GM18868 (cell line): ENCODE data around the gene TGFB1.
A peak's percentile ranks its signal among the peaks of the same experiment; 100 is the strongest.

Source experiments
- ATAC-seq: cut with Tn5 transposase; IDR thresholded peaks from one replicate; pipeline ENCODE4 v1.9.1; 2021; ENCODE audit warnings: mild to moderate bottlenecking, moderate library complexity; ENCODE audit not compliant: unreplicated experiment

TGFB1 gene

DNA sequence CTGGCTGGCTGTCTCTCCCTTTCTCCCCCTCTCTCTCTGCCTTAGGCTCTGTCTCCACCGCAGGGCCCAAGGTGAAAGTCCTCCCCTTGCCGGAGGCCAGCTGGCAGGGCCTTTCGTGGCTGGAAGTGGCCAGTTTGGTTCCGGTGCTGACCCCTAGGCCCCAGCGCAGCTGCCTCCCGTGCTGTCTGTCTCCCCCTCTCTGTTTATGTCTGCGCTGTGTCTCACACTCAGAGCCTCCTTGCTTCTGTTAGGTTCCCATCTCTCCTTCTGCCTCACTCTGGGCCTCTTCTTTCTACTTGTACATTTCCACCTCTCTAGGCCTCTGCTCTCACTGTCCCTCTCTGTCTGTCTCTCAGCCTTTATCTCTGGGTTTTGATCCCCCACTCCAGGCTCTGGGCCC, 30.7 kb downstream of the TGFB1 start:
- ATAC-seq = no peak

GRCh38 chr19:41322451-41322850, 31.3 kb downstream of the TGFB1 start:
- ATAC-seq = no peak

DNA sequence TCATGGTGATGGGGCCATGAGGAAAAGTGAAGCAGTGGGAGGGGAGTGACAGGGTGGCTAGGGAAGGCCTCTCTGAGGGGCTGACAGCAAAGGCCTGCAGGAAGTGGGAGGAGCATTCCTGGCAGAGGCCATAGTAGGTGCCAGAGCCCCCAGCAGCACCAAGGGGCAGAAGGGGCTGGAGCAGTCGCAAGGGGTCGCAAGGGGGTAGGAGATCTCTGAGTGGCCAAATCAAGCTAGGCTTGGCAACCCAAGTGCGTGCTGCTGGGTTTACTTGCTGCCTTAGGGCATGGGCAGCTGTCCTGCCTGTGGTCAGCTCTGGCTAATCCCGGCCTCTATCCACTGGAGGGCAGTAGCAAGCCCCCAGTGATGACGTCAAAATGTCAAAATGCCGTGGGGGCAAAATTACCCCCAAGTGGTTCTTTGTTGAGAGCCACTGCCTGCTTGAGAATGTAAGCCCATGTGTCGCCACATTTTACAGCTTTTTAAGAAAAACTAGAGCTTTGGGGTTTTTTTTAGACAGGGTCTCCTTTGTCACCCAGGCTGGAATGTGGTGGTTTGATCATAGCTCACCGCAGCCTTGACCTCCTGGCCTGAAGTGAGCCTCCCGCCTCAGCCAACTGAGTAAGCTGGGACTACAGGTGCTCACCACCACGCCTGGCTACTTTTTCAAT, 32.0 kb downstream of the TGFB1 start:
- no peak for ATAC-seq

DNA sequence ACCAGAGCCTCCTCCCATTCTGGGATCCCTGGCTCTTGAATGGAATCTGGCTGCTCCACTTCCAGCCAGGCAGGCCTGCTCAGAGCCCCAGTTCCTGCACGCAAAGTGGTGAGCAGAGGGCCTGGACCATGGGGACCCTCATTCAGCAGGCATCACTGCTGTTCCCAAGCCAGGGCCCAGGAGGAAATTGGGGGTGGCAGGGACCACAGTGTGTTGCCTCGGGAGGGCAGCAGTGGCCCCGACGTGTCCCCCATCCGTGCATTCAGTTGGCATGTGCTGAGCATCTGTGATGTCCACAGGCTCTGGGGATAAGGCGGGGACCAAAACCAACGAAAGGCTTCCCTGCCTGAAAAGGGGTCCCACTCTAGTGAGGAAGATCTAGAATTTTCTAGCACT, 32.5 kb downstream of the TGFB1 start:
- no peak for ATAC-seq

- ATAC-seq = no peak
These were observed 33.2 kb downstream of the TGFB1 start for GRCh38 chr19:41320568-41320967.

DNA sequence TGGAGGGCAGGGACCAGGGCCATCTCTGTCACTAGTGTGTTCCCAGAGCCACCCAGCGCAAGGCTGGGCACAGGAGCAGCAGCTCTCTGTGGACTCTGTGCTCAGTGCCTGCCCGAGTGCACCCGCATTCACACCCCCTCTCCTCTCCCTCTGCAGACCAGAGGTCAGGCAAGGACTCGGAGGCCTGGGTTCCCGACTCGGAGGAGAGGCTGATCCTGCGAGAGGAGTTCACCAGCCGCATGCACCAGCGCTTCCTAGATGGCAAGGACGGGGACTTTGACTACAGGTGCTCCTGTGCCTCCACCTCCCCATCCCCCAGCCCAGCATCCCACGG, 33.6 kb downstream of the TGFB1 start:
- ATAC-seq = no peak

DNA sequence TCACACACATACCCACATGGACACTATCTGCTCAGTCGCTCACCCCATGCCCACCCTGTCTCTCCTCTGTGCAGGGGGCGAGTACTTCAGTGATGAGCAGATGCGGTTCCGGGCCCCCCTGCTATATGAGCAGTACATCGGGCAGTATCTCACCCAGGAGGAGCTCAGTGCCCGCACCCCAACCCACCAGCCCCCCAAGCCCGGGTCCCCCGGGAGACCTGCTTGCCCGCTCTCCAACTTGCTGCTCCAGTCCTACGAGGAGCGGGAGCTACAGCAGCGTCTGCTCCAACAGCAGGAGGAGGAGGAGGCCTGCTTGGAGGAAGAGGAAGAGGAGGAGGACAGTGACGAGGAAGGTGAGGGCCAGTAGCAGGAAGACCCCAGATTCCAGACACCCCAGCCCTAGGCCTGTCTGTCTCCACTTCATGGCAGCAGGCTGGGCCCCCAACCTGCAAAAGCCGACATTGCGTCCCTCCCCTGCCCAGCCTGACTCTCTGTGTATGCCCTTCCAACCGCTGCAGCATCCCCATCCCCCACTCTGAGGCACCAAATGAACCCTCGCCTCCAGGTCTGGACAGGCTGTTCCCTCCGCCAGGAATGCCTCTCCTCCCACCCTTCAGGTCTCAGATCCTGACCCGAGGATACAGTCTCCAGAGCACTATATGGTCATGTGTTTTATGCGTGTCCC, 34.1 kb downstream of the TGFB1 start:
- ATAC-seq = no peak

DNA sequence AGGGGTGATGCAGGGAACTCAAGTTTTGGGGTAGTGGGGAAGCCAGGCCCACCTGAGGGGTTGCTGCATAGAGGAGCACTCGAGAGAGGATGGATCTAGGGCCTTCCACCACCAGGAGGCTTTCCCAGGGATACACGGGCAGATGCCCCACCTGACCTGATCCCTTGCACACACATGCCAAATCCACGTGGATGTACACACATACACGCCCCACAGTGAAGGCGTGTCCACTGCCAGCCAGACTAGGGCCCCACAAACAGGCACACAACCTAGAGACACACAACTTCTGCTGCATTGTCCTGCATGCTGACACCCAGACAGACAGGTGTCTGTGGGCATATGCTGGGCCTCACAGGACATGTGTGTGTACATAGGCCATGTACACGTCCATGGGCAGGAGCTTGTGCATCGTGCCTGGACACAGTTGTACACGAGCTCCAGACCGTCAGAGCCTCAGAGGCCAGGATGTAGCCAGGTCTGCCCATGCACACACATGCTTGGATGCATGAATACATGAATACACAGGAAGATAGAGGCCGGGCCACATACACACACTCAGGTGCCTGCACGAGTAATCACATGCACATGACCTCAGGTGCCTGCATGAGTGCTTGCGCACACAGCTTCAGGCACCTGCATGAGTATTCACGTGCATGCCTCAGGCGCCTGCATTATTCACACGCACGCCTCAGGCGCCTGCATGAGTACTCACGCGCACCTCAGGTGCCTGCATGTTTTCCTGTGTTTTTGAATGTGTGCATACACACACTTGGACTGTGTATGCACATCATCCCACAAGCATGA, 34.8 kb downstream of the TGFB1 start:
- no peak for ATAC-seq

DNA sequence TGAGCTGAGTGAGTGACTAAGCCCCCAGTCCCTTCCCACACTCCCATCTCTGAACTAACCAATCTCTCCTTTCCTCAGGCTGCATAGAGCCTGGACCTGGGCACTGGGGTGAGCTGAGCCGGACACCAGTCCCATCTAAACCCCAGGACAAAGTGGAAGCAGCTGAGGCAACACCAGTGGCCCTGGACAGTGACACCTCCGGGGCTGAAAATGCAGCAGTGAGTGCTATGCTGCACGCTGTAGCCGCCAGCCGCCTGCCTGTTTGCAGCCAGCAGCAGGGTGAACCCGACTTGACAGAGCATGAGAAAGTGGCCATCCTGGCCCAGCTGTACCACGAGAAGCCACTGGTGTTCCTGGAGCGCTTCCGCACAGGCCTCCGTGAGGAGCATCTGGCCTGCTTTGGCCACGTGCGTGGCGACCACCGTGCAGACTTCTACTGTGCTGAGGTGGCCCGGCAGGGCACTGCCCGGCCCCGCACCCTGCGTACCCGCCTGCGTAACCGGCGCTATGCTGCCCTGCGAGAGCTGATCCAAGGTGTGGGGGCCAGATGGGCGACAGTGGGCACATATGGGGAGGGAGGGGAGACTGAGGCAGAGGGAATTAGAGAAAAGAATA, 37.3 kb downstream of the TGFB1 start:
- ATAC-seq = no peak

DNA sequence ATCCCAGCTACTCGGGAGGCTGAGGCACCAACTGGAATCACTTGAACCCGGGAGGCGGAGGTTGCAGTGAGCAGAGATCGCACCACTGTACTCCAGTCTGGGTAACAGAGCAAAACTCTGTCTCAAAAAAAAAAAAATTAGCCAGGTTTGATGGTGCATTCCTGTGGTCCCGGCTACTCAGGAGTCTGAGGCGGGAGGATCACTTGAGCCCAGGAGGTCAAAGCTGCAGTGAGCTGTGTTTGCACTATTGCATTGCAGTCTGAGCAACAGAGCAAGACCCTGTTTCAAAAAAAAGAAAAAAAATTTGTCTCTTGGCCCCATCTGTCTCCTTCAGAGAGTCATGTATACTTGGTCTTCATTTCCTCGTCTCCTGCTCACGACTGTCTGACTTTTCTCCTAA, 42.1 kb downstream of the TGFB1 start:
- no peak for ATAC-seq

- no peak for ATAC-seq
These were observed 42.6 kb downstream of the TGFB1 start for GRCh38 chr19:41311072-41311471.

- ATAC-seq = peak; percentile 63
These were observed 43.5 kb downstream of the TGFB1 start, which contains the start of gene CCDC97 for GRCh38 chr19:41310033-41310831. CCDC97 (plus strand) TSS chr19:41310172; CDS start chr19:41310311, 139 bp downstream.

DNA sequence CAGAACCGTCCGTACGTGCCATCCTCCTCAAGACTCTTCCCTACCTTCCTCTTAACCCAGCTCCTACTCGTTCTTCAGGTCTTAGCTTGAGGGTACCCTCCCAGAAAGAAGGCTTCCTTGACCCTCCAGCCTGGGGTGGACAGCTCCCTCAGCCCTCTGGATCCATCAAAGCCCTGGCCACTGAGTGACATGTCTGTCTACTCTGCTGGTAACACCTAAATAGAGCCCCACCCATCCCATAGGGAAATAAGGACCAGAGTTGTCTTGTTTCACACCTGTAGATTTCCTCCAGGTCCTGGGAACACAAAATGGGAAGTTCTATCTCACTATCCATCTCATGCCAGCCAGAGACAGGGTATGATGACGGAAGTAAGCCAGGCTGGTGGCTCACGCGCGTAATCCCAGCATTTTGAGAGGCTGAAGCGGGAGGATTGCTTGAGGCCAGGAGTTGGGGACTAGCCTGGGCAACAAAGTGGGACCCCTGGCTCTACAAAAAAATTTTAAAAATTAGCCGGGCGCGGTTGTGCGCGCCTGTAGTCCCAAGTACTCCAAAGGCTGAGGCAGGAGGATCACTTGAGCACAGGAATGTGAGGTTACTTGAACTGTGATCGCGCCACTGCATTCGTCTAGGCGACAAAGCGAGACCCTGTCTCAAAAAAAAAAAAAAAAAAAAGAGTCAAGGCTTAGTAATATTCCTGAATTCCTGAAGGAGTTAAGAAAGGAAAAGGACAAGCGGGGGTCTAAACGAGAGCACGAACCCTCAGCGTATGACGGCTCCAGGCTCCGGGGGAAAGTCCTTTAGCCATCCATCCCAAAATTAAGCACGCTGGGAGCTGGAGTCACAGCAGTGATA, 44.3 kb downstream of the TGFB1 start:
- ATAC-seq = no peak

GRCh38 chr19:41308450-41309179, 45.1 kb downstream of the TGFB1 start:
- no peak for ATAC-seq

DNA sequence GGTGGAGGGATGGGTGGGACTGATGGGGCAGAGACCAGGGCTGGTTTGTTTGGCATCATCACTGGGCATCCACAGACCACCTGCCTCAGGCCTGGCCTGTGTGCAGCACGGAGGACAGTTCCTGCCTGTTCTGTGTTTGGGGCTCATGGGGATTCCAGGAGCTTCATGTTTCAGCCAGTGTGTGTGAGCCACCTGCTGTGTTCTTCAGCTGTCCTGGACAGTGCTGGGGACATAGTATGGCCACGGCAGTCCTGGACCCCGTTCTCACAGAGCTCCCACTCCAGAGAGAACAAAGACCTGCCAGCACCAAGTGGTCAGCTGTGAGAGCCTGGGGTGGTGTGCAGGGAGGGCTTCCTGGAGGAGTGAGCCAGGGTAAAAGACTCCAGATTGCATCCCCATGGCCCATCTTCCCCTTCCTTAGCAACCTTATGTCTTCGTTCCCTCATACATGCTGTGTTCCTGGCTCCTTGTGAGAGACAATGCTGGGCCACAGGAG, 45.7 kb downstream of the TGFB1 start:
- no peak for ATAC-seq

DNA sequence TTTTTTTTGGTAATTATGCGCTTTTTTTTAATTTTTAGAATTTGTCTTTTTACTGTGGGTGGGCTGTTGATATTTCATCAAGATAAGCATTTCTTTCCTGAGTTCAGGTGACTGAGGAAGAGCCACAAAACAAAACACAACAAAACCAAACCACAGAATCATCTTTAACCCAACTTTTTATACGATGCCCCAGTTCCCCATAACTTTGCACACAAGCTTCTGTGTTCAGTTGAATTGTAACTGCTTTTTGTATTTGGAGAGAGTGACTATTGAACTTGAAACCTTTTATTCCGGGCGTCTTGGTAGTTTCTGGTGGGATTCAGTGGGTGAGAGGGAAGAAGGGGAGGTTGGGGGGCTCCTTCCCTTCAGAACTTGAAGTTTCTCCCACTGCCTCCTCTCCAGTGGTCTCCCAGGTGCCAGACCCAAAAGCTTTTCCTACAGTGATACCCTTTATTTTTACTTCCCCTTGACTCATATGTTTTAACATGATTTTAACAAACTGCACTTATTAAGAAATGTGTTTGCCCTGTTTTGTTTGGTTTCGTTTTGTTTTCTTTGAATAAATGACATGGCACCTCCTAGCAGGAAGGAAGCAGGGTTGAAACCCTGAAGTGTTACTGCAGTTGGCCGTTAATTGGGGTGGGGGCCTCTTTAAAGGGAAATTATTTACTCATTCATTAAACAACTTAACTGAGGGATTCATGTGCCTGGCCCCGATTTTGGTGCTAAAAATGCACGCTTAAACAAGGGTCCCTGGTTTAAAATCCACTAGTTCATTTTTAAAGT, 46.4 kb downstream of the TGFB1 start:
- no peak for ATAC-seq

GRCh38 chr19:41305927-41306793, 47.6 kb downstream of the TGFB1 start:
- ATAC-seq = no peak
